Inflammatory macrophage treated with lipopolysaccharide for 1 hour (primary cell): ENCODE measurements around the gene CACNA2D1.
A peak's percentile ranks its signal among the peaks of the same experiment; 100 is the strongest.

Source experiments
- DNase-seq, 2 donors: peaks; one replicate each; pipeline ENCODE4 v3.0.0-alpha.2; 2020 to 2022

Gene CACNA2D1

DNA sequence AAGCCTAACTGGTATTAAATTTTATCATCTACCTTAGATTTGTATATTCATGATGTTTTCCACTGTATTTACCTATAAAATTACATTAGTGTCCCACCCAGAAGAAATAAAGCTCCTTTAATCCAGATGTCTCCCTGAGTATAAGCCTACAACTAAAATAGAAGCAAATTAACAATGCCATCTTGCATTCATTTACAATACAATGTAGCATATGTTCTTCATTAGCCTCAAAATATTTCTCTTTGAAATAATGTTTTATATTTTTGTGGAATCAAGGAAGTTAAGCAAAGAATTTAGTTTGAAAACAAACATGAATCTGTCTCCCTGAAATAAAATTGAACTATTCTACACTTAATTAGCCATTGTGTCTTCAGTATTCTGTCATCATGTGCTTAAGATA is 112.3 kb downstream of the CACNA2D1 start:
- no peak for DNase-seq

DNA sequence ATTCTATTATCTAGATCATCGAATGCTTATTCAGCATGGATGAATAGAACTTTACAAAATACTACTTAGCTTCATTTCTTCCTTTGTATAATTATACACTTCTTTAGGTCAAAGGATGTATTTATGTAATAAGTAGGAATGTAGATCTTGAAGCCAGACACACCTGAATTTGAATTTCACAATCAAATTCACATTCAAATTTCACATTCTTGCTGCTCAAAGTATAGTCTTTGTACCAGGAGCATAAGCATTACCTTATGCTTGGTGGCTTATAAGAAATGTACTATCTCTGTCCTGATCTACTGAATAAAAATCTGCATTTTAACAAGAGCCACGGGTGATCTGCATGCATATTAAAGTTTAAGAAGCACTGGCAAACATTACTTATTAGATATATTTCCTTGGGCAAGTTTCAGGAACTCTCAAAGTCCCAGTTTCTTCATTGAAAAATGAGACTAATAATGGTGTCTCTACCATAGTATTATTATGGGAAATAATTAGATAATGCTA is 112.8 kb downstream of the CACNA2D1 start:
- DNase-seq, result no peak

DNA sequence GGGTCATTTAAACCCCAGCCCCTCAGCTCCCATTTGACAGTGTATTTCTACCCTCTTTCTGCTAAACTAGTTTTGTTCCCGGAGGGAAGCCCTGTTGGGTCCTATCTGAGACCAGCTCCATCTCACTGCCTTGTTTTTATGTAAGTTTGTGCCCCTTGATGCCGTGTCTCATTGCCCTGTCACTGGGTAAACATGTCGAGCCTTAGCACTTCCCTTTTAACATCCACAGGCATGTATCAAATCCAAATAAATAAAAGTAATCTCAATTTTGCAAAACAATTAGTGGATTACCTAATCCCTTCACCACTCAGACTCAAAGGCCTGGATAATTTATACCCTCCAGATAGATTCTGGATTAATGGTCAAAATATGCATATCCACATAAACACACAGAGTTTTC is 115.7 kb downstream of the CACNA2D1 start:
- no peak for DNase-seq

DNA sequence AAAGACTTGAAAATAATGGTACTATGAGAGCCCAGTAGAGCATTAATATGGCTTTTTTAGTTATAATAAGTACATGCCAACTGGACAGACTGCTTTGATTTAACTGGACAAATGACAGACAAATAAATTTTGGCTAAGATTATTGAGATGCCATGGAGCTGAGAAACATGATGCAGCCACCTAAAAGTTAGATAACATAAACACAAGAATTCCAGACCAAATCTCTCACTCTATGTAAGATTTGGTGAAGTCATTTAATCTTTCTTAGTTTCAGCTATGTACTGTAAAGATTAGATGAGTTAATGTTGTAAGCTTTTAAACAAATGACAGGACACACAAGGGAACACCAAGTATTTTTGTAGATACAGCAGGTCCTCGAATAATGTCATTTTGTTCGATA is 118.2 kb downstream of the CACNA2D1 start:
- no peak for DNase-seq

DNA sequence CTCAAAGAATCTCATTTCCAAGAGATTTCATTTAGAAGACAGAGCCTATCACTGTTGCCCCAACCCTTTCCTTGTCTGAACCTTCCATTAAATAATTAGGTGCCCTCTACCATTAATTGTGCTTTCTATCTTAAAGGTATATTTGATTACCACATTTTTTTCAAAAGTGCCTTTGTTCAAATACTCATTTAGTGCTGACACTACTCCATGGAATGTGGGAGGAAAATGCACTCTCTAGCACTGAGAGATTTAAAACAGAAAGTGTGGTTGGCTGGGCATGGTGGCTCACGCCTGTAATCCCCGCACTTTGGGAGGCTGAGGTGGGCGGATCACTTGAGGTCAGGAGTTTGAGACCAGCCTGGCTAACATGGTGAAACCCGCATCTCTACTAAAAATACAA is 119.8 kb downstream of the CACNA2D1 start:
- no peak for DNase-seq

DNA sequence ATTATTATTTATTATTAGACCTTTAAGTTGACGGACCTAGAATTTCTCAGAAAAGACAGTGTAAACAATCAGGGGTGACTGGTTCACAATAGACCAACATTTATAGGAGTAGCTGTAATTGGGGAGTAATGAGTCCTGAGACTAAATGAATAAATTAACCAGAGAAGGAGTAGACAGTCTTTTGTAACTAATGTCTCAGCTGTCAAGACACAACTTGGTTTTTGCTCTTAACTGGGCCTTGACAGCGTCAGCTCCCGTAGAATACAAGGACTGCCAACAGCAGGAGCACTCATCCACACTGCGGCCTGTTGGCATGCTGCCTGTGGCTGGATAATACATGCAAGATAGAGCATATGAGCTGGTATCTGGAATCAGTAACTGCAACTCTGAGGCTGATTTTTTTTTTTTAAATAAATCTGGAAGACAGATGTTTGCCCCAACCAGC is 123.9 kb downstream of the CACNA2D1 start:
- DNase-seq, result no peak

DNA sequence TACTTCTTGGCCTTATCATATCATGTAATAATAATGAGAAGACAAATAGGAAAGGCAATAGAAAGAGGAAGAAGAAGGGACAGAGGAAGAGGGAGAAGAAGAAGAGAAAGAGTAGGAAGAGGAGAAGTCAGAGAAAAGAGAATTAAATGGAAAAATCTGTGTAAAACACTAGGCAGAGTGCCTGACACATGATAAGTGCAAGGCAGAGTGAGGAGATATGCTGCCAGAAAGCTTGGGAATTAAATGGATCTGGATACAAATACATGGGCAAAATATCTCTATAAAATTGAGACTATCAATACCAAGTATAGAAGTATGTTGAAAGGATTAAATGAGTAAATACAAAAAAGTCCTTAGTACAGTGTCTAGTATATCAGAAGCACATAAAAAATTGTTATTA is 124.8 kb downstream of the CACNA2D1 start:
- no peak for DNase-seq

DNA sequence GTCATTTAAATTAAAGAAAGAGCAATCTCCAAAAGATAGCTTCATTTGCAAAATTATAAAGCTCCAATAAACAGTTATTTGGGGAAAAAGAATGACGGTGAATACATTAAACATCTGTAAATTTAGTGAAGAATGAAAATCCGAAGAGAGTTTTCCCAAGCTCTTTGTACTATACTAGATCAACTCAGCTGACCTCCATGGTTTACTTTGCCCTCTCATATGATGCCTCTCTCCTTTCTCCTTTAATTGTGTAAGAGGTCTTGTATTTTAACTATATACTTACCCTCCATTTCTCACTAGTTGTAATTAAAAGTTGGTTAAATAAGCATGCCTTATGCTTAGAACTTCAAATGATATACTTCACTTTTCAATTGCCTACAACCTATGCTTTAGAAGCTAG is 125.8 kb downstream of the CACNA2D1 start:
- DNase-seq, result no peak

DNA sequence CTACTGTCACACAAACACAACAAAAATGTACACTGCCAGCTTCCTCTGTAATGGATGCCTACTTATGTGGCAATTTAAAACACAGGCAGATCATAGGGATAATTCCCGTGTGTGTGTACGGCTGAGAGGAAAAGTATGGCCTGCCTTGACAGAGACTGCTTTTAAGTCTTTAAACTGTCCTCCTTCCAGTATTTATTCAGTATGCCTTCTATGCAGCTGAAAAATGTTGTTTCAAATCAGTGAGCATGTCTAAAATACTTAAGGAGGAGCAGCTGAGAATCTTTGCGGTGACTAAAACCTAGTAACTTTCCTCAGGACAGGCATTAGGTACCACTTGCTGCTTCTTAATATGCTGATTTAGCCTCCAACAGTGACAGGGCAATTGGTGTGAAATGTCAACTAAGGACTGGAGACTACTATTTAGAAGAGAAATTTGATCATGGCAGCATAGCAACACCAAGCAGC is 126.3 kb downstream of the CACNA2D1 start:
- DNase-seq, result no peak

DNA sequence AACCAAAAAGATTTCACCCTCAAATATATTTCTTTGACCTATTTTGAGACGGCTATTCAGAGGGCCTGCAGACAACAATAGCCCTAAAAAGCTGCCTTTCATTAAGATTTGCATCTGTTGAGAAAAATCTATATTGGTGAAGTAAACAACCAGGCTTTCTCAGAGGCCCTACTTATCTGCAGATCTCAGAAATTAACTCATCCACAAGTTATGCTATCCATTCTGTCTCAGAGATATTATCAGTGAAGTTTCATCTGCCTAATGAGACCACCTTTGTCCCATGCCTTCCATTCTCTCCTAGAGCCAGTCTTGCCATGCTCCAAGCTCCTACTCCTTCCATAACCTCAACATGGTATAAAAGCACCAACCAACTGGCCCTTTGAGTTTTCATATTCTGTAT is 130.3 kb downstream of the CACNA2D1 start:
- DNase-seq, result no peak

DNA sequence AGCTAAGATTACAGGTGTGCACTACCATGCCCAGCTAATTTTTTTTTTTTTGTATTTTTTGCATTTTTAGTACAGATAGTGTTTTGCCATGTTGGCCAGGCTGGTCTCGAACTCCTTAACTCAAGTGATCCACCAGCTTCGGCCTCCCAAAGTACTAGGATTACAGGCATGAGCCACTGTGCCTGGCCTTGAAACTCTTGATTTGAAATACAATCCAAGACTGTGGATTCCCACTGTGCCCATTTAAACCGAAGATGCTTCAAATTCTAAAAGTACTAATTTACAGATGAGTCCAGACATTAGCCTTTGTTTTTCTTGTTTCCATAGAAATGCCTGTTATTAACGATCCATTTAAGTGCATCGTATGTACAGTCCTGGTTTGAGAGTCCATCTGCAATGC is 130.9 kb downstream of the CACNA2D1 start:
- no peak for DNase-seq

DNA sequence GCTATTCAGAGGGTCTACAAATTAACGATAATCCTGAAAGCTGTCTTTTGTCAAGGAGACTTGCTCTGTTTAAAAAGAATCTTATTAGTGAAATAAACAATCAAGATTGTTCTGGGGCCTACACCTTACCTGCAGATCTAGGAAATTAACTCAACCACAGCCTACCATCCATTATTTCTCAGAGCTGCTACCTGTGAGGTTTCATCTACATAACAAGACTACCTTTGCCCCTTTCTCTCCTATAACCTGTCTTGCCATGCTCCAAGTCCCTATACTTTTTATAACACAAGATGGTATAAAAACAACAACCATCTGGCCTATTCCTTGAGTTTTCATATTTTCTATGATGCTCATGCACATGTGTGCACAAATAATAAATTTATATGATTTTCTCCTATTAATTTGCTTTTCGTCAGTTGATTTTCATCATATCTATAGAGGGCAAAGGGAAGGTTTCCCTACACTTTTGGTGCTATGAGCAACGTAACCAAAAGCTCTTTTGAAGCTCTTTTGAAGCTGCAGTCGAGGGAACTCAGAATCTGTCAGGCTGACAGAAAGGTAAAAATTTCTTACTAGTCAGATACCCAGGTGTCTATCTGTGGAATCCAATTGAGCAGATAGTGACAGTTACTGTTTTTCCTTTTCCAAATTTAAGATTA is 138.1 kb downstream of the CACNA2D1 start:
- DNase-seq, result no peak

DNA sequence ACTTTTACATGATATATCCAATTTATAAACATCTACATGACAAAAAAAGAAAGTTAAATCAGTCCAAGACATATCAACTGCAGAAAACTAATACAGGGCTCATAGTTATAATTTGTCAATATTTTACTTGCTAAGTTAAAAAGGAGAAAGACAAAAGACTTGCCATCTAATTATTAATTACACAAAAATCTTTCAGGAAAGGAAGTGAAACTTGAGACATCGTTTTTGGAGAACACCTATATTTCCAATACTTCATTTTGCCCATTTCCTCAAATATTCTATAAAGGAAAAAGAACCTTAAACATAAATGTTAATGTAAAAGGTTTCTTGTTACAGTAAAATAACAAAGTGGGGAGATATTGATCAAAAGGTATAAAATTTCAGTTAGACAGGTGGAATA is 148.7 kb downstream of the CACNA2D1 start:
- no peak for DNase-seq

DNA sequence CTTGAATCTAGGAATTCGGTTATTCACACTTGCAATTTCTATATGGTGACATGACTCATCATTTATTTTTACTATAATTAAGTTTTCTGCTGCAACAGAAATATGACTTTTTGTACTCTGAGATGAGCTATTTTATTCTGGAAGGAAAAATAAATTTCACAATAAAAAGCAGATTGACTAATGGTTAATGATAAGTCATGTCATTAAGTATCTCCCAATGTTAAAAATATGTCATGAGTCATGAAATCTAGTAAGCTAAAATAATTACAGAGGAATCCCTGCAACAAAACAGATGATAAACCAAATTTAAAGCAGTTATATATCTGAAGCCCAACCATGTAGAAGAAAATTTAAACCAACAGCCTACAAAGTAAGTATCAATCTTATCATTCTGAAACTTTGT is 149.2 kb downstream of the CACNA2D1 start:
- DNase-seq, result no peak

DNA sequence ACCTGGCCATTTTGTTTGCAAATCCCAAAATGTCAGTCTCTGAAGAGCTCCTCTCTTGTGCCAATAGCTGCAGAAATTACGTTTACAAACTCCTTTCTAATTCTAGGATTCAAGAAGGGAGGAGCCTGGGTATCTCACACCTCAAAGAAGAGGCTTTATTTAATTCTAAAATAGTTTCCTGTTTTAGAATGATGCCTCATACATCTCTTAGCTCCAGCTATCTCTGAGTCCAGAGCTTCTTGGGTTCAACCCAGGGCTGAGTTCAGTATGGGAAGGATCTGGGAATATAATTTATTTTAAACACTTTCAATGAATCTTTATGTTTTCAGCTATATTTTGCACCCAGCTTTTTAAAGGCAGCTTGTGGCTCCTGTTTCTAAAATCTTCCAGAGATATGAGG is 150.1 kb downstream of the CACNA2D1 start:
- no peak for DNase-seq

DNA sequence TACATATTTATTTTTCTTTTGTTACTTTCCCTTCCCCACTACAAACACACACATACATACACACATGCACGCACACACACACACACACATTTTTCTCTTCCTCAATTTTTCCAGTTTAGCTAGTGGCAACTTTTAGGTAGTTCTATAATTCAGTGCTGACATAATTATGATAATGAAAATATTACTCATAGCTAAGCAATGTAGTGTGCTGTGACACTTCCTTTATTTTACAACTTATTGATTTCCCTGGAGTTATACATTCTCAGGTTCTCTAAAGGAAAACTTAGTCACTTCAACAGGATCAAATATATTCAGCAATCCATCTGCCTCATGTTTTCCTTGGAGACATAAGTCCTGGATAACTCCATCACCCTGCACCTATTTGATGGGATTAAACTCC is 151.6 kb downstream of the CACNA2D1 start:
- DNase-seq, result peak; percentile 3

DNA sequence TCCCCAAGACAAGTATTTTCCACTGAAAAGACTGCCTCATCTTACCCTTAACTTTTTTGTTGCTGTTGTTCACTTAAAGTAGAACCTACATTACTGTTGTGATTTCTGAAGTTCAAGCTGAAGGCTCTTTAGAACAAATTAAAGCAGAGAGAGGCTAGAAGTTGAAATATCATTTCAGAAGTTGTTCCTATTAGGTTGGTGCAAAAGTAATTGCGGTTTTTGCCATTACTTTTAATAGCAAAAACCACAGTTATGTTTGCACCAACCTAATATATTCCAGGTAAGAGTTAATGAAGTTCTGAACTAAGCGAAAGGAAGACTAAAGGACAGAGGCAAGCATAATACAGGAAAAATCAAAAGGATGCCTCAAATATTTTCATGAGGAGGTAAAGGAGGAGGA is 153.7 kb downstream of the CACNA2D1 start:
- no peak for DNase-seq

DNA sequence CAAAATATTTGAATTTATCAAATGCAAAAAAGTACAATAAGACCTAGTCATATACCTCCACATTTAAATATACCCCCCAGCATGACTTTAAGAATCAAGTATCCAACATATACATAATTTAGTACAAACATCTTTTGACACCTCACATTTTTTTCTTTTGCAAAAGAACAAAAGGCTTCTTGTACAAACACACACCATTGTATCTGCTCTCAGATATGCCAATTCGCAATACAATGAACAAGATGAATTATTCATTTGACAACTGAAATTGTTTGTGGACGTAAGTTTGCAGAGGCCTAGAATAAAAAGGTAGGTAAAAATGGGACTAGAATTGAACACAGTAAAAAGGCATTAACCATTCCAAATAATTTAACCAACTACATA is 154.4 kb downstream of the CACNA2D1 start:
- DNase-seq, result no peak

DNA sequence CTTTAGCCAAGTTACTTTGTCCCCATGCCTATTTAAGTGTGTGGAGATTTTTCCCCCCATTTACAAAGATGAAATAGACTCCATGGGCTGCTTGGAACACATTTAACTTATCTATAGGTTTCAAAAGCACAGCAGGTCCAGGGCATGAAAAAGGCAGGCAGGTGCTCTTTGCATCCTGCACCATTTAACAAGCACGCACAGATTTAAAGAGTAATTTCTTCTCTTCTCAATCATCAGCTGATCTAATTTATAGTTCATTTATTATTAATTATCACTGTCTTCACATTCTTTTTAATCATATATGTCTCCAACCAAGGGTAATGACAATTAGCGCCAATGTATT is 156.8 kb downstream of the CACNA2D1 start:
- DNase-seq, result no peak

DNA sequence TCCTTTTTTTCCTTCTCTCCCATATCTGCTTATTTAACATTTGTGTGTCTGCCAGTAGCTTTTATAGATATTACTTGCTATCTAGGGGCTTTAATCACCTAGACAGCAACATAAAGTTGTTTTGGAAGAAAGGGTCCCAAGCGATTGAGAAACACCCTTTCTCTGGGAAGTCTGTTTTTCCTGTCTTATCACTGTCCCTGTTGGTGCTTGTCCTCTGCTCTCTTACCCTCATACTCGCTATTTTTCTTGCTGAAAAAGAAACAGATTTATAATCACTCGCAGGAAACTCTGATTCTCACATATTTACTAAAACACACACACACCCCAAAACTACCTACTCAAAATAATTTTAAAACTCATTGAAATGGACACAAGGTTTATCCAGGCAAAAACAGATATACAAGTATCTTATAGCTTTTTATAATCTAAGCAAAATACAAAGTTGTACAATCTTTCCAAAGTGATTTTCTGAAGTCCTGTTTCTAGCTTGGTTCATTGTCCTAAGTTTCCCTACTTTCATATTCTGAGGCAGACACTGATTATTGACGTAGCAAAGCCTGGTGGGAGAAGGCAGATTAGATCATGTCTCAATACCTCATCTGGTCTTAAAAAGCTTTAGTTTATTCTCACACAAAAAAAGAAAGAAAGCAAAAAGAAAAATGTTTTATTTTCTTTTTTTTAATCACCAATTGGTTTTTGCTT is 157.3 kb downstream of the CACNA2D1 start:
- DNase-seq, result no peak

DNA sequence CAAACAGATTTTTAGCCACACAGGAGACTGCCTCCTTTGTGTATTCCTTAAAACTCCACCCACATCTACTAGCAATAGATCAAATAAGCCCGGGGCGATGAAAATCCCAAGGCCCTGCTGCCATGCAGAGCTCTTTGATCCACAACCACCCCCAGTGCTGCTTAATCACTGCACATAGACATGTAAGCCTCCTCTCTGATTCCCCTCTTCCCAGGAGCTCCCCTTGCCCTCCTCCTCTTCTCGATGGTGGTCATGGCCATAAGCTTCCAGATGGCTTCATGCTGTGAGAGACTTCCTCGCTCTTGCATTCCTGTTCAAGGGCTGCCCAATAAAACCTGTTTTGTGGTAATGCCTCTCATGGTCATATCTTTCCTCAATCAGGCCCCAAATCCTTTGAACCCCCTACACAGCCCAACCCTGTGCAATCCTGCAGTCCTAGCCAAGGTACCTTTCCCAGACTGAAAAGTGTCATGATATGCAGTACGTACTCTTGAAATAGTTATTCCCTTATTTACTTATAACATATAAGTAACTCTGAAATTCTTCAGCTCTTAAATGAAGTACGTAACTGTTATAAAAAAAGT is 158.5 kb downstream of the CACNA2D1 start:
- no peak for DNase-seq

DNA sequence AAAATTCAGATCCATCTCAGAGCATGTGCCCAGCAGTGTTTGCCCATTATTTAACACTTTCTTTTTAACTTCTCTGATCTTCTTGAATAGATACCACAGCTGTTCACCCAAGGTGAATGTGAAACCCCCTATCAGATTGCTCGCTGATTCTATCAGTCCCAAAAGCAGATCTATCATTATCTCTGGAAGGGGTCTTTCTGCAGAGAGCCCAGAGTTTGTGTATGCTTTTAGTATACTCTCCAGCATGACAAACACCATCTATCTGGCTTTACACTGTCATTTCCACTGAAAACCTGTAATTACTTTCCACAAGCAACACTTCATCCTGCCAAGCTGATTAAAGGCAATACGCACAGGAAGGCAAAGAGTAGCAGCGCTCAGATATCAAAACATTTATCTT is 168.2 kb downstream of the CACNA2D1 start:
- DNase-seq, result no peak

DNA sequence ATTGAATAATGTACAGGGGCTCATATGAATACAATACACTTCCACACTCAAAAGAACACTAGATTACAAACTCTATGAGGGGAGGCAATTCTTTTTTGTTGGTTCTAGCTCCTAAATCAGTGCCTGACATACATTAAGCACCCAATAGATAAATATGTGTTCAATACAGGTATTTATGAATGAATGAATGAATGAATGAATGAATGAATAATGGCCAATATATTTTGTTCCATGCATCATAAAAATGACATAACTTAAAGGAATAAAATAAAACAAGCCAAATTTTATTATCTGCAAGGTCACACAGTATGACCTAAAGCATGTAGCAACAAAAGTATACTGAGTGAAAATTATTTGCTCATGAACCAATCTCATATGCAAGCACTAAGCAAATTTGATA is 168.9 kb downstream of the CACNA2D1 start:
- DNase-seq, result no peak

DNA sequence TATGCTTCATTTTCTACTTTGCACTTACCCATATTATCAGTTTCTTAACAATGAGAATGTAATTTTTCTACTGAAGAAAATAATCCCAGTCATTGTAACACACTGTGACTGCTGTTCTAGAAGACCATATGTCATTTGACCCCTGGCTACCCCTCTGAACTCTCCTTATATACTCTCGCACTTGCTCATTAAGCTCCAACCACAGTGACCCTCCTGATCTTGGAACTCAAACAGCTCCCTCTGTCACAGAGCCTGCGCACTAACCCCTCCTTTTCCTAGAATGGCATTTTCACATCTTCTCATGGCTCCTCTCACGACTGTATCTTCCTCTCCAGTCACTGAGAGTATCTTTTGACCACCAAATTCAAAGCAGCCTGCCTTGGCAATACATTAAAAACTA is 169.7 kb downstream of the CACNA2D1 start:
- DNase-seq, result no peak
